ENCODE results near the gene INSL3.
"Not testable (repeated sequence)": the region's sequence is repeated elsewhere in the genome, so short reads cannot be mapped to it uniquely, and the experiment has no call there.

INSL3 gene

DNA sequence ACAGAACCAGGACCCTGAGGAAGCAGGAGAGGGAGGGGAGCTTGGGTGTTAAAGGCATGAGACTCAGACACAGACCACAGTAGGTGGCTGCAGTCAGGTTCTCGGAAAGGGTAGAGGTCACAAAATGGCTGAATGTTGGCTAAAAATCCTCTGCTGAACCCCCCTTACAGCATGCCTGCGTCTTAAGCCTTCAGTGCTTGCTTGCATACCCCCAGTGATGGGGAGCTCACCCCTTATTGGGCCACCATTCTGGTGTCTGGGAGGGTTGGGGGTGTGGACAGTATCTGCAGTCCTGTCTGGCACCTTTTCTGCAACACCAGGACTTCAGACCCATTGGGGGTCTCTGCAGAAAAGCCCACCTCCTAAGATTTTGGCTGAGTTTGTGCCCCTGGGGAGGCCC is 40.5 kb downstream of the INSL3 start:
- no peak for DNase-seq

DNA sequence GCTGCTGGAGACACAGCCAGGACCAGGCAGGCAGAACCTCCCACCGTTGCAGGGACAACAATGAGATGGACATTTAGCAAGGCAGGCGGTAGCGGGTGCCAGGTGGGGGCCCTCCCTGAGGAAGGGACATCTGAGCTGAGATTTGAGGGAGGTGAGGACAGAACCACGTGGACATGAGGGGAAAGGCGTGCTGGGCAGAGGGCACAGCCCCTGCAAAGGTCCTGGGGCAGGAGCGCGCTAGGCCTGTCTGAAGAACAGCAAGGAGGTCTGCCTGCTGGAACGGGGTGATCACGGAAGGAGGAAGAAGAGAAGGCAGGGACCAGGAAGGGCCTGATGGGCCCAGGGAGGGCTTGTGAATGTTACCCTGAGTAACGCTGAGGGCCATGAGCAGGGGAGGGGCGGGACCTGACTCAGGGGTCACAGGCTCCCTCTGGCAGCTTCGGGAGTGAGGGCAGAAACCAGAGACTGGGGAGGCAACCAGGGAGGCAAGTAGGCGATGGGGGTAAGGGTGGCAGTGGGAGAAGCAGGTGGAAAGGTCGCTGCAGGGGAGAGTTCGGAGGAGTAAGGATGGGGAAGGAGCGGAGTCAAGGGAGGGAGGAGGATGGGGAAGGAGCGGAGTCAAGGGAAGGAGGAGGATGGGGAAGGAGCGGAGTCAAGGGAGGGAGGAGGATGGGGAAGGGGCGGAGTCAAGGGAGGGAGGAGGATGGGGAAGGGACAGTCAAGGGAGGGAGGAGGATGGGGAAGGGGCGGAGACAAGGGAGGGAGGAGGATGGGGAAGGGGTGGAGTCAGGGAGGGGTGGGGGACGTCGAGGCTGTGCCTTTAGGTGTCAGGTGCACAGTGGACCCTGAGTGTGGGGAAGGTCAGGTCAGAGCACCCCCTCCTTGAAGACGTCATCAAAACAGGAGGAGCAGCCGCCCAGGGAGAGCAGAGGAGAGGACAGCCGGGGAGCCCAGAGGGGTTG is 42.1 kb downstream of the INSL3 start:
- DNase-seq = no peak

DNA sequence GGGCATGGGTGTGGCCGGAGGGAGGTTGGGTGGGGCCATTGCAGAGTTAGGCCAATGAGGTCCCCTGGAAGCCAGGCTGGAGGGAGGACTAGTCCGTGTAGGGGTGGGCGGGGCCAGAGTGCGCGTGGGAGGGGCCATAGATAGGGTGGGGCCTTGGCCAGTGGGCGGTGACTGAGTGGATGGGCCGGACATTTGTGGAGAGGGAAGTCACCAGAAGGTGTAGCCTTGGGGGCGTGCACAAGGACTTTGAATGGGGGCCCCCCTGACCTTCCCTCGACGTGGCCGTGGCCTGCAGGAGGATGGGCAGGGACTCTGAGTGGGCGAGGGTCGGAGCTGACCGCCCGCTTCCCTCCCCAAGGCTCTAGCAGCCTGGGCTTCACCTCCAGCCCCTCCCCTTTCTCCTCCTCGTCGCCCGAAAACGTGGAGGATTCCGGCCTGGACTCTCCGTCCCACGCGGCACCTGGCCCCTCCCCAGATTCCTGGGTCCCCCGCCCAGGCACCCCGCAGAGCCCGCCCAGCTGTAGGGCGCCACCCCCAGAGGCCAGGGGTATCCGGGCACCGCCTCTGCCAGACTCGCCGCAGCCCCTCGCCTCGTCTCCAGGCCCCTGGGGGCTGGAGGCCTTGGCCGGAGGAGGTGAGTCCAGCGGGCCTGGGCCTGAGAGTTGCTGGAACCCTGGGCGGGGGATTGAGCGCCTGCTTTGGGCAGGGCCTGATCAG is 42.9 kb downstream of the INSL3 start:
- DNase-seq = no peak

DNA sequence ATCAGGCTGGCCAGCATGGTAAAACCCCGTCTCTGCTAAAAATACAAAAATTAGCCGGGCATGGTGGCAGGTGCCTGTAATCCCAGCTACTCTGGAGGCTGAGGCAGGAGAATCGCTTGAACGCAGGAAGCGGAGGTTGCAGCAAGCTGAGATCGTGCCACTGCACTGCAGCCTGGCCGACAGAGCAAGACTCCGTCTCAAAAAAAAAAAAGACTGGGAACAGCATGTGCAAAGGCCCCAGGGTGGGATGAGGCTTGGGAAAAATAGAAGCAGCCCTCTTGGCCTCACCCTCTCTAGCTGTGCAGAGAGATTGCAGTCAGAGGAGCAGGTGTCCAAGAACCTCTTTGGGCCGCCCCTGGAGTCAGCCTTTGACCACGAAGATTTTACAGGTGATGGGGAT is 43.5 kb downstream of the INSL3 start:
- DNase-seq = not testable (repeated sequence)

DNA sequence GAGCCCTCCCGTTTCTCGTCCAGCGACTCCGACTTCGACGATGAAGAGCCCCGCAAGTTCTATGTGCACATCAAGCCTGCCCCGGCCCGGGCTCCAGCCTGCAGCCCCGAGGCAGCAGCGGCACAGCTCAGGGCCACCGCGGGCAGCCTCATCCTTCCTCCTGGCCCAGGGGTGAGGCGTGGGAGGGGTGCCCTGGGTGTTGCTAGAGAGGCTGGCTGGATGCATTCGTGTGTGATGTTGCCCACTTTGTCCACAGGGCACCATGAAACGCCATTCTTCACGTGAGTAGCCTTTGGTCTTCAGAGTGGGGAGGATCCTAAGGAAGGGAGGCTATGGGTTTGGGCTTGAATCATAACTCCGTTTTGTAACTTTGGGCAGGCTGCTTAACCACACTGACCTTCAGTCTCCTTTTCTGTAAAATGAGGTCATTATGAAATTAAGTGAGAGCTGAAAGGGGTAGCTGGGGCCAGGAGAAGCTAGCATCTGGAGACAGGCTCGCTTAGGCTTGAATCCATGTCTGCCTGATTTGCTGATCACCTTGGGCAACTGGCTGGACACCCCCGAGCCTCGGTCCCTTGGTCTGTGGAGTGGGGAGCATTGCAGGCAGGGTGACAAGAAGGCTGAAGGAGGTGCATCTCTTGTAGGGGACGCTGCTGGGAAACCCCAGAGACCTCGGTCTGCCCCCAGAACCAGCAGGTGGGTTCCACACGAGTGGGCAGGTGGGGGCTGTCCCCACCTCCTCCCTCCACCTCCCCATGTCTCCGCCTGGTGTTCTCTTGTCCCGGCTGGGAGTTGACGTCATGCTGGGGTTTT is 45.1 kb downstream of the INSL3 start:
- DNase-seq = no peak

DNA sequence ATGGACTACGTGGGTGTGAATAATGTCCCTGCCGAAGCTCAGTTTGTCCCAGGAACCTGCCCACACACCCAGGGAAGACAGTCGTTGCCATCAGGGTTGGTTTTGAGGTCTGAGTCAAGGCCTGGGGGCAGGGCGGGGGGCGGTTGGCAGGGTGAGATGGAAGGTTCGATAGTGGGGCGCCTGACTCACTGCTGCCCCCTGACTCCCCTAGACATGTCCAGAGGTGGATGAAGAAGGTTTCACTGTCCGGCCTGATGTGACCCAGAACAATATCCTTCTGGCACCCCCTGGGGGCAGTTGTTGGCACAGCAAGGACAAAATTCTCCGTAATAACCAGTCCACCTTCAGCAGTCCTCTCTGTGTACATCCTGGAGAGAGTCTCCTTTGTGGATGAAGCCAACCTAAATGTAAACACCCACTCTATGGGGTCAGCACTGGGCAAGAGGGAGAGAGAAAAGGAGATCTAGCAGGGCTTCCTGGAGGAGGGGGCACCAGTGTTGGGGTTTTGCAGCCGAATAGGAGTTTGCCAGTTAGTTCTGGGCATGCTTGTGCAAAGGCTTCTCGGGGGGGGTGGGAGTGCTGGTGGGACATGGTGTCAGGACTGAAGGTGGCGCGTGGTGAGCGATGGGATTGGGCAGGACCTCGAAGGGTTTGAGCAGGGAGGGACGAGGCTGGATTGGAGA is 45.9 kb downstream of the INSL3 start:
- DNase-seq = no peak

DNA sequence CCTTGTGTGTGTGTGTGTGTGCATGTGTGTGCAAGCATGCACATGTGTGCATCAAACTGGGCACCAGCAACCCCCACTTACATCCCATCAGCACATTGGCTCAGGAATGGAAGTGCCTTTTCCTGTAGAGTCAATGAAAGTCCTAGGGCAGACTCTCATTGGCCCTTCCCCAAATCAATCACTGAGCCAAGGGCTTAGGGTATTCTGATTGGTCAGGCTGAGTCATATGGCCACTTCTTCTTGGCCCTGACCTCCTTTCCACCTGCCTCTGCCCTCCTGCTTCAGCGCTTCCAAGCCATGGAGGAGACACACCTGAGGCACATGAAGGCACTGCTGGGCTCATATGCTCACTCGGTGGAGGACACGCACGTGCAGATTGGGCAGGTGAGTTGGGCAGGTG is 49.1 kb downstream of the INSL3 start:
- DNase-seq = no peak

DNA sequence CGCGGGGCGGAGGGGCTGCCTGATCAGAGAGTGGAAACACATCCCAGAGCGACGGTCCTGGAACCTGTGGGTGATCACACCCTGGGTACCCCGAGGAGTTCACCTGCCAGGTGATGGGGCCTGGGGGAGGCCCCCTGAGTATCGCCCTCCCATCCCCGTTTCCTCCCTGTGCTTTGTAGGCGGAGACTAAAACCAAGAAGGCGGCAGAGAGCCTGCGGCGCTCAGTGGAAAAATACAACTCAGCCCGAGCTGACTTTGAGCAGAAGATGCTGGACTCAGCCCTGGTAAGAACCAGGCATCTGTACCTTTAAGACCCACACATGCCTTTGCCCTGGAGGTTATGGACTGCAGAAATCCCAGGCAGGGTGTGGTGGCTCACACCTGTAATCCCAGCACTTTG is 50.7 kb downstream of the INSL3 start:
- DNase-seq = no peak

DNA sequence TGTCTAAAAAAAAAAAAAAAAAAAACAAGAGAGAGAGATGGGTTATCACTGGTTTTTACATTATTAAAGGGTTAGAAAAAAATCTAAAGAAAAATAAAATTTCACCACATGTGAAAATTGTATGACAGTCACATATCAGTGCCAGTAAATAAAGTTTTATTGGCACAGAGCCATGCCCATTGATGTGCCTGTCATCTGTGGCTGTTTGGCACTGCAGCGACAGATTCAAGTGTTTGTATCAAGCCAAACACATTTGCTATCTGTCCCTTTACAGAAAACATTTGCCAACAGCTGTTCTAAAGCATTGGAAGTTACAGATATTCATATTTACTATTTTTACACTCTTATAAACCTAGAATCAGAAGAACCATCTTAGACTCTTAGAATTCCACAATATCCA is 53.8 kb downstream of the INSL3 start:
- no peak for DNase-seq

DNA sequence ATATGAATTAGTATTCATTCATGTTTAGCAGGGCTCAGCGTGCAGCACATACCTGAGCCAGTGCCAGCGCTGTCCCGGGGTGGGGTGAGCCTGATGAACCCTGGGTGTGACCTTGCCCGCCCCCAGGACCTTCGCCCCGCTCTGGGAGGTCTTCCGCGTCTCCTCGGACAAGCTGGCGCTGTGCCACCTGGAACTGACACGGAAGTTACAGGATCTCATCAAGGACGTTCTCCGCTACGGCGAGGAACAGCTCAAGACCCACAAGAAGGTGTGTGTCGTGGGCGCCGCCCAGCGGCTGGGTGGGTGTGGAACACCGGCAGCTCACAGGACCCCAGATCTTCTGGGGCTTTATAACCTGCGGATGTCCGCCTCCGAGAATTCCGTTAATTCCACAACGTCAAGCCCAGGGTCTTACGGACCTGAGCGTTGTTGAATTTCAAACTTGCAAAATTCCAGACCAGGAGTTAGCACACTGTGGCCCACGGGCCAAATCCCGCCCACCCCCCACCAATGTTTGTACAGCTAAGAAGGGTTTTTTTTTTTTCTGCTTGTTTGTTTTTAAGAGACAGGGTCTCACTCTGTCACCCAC is 54.7 kb downstream of the INSL3 start:
- DNase-seq = no peak
